Lower leg skin (tissue), 4 donors: ENCODE measurements around the gene DCHS1. TPM values are rescaled to one million over a fixed set of nuclear protein-coding genes. Genes with fewer than 3 reads are reported as not detected.

Experiments used
- DNase-seq, 2 donors: peaks; one replicate each; pipeline ENCODE4 v3.0.0-alpha.2; 2019; ENCODE audit warnings: low spot score in 2 of 2
- H3K4me3 ChIP-seq: fragments of 200-600 bp; sonication (generic); 2 replicates; pipeline ENCODE4 v1.5.1; 2017; ENCODE audit warnings: mild to moderate bottlenecking, low read depth; ENCODE audit not compliant: poor library complexity, severe bottlenecking
- CTCF ChIP-seq, 3 donors: fragments of 450-650 bp; IDR thresholded peaks; one replicate each; pipeline ENCODE4 v1.5.1; 2016; ENCODE audit warnings: antibody characterized with exemption in 3 of 3, mild to moderate bottlenecking in 3 of 3, moderate library complexity in 2 of 3
- POLR2A ChIP-seq, 2 donors: fragments of 450-650 bp; IDR thresholded peaks; one replicate each; pipeline ENCODE4 v1.6.1; 2016 to 2017; ENCODE audit warnings: antibody characterized with exemption in 2 of 2, mild to moderate bottlenecking in 1 of 2, moderate library complexity in 1 of 2
- WGBS, 2 donors: methylation state at CpG; one replicate each; pipeline ENCODE4 v1.1.5; 2018; 5-methylcytosine and 5-hydroxymethylcytosine counted together
- intact Hi-C: fragments of 100-400 bp; cut with DNase I; formaldehyde crosslinking; loops from one replicate; pipeline ENCODE4 v1.15.0; 2023; ENCODE audit warnings: low total_unique reads
- total RNA-seq, 4 donors: library from RNA; depleted of rRNA; stranded (reverse); fragments of >200 nt; gene quantifications; one replicate each; pipeline ENCODE4 v1.1.0, GENCODE V29; 2016

Gene DCHS1
- total RNA-seq, 4 donors from 2014 or later = 4.0 to 9.0 (median 5.4) TPM

DNA sequence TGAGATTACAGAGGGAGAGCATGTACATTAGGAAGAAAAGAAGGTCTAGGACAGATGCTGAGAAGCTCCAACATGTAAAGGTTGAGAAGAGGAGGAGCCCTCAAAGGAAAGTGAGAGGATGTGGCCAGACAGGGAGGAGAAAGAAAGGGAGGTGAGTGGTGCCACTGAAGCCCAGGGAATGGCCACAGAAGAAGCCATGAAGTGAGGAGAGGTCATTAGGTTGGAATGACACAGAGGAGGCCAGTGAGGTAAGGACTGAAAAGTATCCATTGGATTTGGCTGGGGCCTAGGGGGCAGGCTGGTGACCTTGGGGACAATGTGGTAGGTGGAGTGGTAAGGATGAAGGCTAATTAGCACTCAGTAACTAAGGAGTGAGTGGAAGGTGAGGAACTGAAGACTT lies 3.0 kb upstream of the DCHS1 start:
- DNase-seq = no peak

GRCh38 chr11:6657346-6657745 lies 1.7 kb upstream of the DCHS1 start:
- WGBS, 2 donors = 59 to 67% methylated on average over 1 of the region's 1 CpG
- TF ChIP-seq POLR2A (IDR thresholded peaks at IDR 0.05) (no peak), CTCF (IDR thresholded peaks at IDR 0.05) (no peak)
- DNase-seq = no peak
- H3K4me3 ChIP-seq = no peak overlapping the region
- intact Hi-C loops = no loop called here

More for the DNA sequence above, 3.0 kb upstream of the DCHS1 start:
- intact Hi-C loops = no loop called here
- TF ChIP-seq CTCF (IDR thresholded peaks at IDR 0.05) (no peak), POLR2A (IDR thresholded peaks at IDR 0.05) (no peak)
- no peak overlapping the region for H3K4me3 ChIP-seq

- H3K4me3 ChIP-seq = no peak overlapping the region
- DNase-seq = no peak
- intact Hi-C loops = no loop called here
- TF ChIP-seq POLR2A (IDR thresholded peaks at IDR 0.05) = no peak
- TF ChIP-seq CTCF (IDR thresholded peaks at IDR 0.05) = no peak
- 78 to 84% methylated on average over 5 of the region's 5 CpGs for WGBS, 2 donors
Measured at GRCh38 chr11:6656936-6657335, 1.3 kb upstream of the DCHS1 start.

- DNase-seq = no peak
- TF ChIP-seq POLR2A (IDR thresholded peaks at IDR 0.05) (no peak), CTCF (IDR thresholded peaks at IDR 0.05) (no peak)
- 50 to 62% methylated on average over 4 of the region's 4 CpGs for WGBS, 2 donors
- no peak overlapping the region for H3K4me3 ChIP-seq
- intact Hi-C loops = no loop called here
Measured at GRCh38 chr11:6656584-6656915, 941 bp upstream of the DCHS1 start.

GRCh38 chr11:6655020-6655789 lies 404 bp downstream of the DCHS1 start:
- TF ChIP-seq POLR2A (IDR thresholded peaks at IDR 0.05) = no peak
- TF ChIP-seq CTCF (IDR thresholded peaks at IDR 0.05) = no peak
- WGBS, 2 donors = 4 to 11% methylated on average over 18 to 31 of the region's 84 CpGs
- no peak for DNase-seq
- no peak overlapping the region for H3K4me3 ChIP-seq
- intact Hi-C loops = no loop called here
